ENCODE data around the gene MOCOS. TPM values are rescaled to one million over a fixed set of nuclear protein-coding genes. Genes with fewer than 3 reads are reported as not detected.

Gene MOCOS
- total RNA-seq, 1 donor from 2014 or later, result 4.2 TPM

- no peak for ATAC-seq
- TF ChIP-seq CTCF (IDR thresholded peaks at IDR 0.05), result no peak
- intact Hi-C loops (cut with DNase I), result no loop called here
- Histone ChIP-seq H3K4me1 (peaks cover 27% of the 10 kb centered on the region), H3K27ac (no peak overlapping the region), H3K27me3 (ENCODE audit: low read depth) (no peaks in the 10 kb centered on the region), H3K9me3 (no peaks in the 10 kb centered on the region), H3K36me3 (no peaks in the 10 kb centered on the region), H3K4me3 (no peak overlapping the region)
- DNase-seq, result no peak
These were observed 2.1 kb upstream of the MOCOS start for GRCh38 chr18:36185157-36185556.

GRCh38 chr18:36185901-36186460 is 1.3 kb upstream of the MOCOS start:
- Histone ChIP-seq H3K27ac (no peak overlapping the region), H3K27me3 (ENCODE audit: low read depth) (no peaks in the 10 kb centered on the region), H3K9me3 (no peaks in the 10 kb centered on the region), H3K4me3 (peak overlapping the region; percentile 78), H3K36me3 (no peaks in the 10 kb centered on the region), H3K4me1 (peaks cover 21% of the 10 kb centered on the region)
- ATAC-seq, result no peak
- TF ChIP-seq CTCF (IDR thresholded peaks at IDR 0.05), result no peak
- DNase-seq, result no peak
- intact Hi-C loops (cut with DNase I), result no loop called here

DNA sequence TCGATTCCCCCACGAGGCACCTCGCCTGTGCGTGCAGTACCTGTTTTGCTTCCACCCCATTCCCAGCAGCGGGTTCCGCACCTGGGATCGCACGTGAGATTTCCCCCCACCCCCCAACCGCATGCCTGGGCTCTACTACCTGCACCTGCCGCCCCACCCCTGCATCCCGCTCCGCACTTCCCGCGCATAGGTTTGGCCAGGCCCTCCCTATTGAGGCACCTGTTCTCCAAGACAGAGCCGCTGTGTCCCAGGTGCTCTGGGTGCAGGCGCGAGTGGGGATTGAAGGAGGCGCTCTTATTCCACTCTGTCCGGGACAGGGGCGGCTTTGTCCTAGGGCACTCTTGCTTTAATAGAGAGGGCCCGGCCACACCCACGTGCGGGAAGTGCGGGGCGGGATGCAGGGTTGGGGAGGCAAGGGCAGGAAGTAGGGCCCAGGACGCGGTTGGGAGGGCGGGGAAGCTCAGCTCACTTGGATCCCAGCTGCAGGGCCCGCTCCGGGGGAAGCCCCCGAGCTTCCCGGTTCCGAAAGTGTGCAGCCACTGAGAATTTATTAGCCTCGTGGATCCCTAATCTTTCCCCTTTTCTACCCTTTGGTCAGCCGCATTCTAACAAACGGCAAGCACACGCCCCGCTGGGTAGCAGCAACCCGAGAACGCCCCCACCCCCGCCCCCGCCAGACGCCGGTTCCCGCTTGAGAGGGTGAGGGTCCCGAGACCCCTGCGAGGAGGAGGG is 670 bp upstream of the MOCOS start:
- peak overlapping the region; percentile 78 for H3K4me3 ChIP-seq
- ATAC-seq (peak; percentile 84 to 86), DNase-seq (peak; percentile 83)
- peak overlapping the region; percentile 55 for H3K27ac ChIP-seq
- TF ChIP-seq CTCF (IDR thresholded peaks at IDR 0.05), result no peak
- no peaks in the 10 kb centered on the region for H3K36me3 ChIP-seq
- peaks cover 21% of the 10 kb centered on the region for H3K4me1 ChIP-seq
- intact Hi-C loops (cut with DNase I), result no loop called here
- H3K27me3 ChIP-seq (ENCODE audit: low read depth), result no peaks in the 10 kb centered on the region
- H3K9me3 ChIP-seq, result no peaks in the 10 kb centered on the region

DNA sequence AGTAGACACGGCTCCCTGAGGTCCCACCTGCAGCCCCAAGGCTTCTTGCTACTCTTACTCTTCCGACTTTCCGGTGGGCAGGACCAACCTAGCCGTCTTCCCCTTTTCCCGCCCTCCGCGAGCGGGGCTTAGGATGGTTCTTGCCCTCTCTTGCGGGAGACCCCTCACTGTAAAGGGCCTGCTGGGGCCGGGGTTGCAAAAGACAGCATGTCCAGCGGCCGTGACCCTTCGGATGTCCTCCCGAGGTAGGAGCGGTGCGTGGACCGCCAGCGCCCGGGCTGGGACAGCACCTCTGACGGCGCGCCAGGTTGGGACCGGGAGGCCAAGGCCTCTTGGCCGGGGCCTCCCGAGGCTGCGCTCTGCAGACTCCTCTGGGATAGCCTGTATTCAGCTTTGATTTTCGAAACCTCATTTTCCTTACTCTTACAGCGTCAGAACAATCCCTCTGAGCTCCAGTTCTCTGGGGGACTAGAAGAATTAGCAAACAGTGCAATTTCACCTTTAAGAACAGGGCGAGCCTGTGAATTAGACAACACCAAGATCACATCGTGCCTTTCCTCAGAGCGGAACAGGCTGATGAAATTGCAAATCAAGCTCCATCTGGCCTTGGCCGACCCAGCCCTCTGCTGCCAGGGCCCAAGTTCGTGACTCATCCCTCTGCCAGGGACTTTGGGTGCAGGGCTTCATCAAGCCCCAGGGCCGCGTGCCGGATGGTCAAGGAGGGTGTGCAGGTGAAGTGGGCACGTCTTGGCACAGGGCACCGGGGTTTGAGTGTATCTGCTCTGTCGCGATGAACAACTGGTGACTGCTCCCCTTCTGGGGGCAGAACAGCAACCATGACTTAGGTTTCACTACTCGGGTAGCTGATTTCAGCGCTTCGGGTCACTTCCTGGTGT is 777 bp downstream of the MOCOS start:
- Histone ChIP-seq H3K36me3 (no peaks in the 10 kb centered on the region), H3K9me3 (no peaks in the 10 kb centered on the region), H3K4me1 (peaks cover 21% of the 10 kb centered on the region), H3K27me3 (ENCODE audit: low read depth) (no peaks in the 10 kb centered on the region), H3K4me3 (peak overlapping the region; percentile 78), H3K27ac (no peak overlapping the region)
- TF ChIP-seq CTCF (IDR thresholded peaks at IDR 0.05), result no peak
- DNase-seq (peak; percentile 56), ATAC-seq (peak; percentile 3 to 34)
- intact Hi-C loops (cut with DNase I), result no loop called here

DNA sequence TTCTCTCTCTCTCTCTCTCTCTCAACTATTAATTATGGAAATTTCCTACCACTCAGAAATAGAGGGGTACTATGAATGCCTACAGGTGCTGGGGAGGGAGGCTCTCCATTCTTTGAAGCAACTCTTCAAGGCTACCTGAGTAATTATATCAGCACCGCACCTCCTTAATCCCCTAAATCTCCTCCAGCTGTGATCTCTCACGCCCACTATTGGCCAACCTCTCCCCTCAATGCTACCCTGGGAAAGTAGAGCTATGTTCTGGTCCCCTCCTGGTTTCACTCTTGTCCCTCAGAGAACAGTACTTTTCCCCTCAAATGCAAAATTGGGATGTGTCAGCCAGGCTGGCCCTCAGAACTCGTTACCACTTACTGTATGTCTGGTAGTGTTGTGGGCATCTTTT is 1.6 kb downstream of the MOCOS start:
- Histone ChIP-seq H3K27ac (no peak overlapping the region), H3K4me1 (peaks cover 21% of the 10 kb centered on the region), H3K4me3 (no peak overlapping the region), H3K36me3 (no peaks in the 10 kb centered on the region), H3K9me3 (no peaks in the 10 kb centered on the region), H3K27me3 (ENCODE audit: low read depth) (no peaks in the 10 kb centered on the region)
- no peak for DNase-seq
- intact Hi-C loops (cut with DNase I), result no loop called here
- no peak for TF ChIP-seq CTCF (IDR thresholded peaks at IDR 0.05)
- ATAC-seq, result no peak
